Measurements from ENCODE around the gene MMD.
"Not testable (repeated sequence)": the region's sequence is repeated elsewhere in the genome, so short reads cannot be mapped to it uniquely, and the experiment has no call there.

Gene MMD

GRCh38 chr17:55391764-55392467 lies 29.7 kb downstream of the MMD start:
- DNase-seq, result no peak

- DNase-seq, result no peak
Observed at GRCh38 chr17:55391244-55391757, 30.3 kb downstream of the MMD start.

GRCh38 chr17:55390364-55390977 lies 31.2 kb downstream of the MMD start:
- no peak for DNase-seq

GRCh38 chr17:55389715-55390114 lies 31.9 kb downstream of the MMD start:
- DNase-seq, result not testable (repeated sequence)

GRCh38 chr17:55388842-55389241 lies 32.8 kb downstream of the MMD start:
- DNase-seq, result no peak

GRCh38 chr17:55386796-55387332 lies 34.8 kb downstream of the MMD start:
- no peak for DNase-seq

- DNase-seq, result no peak
Observed at GRCh38 chr17:55384643-55385232, 36.9 kb downstream of the MMD start.

GRCh38 chr17:55383771-55384642 lies 37.6 kb downstream of the MMD start:
- DNase-seq, result no peak

GRCh38 chr17:55381017-55381770 lies 40.4 kb downstream of the MMD start:
- no peak for DNase-seq

GRCh38 chr17:55377671-55378275 lies 43.9 kb downstream of the MMD start:
- no peak for DNase-seq

GRCh38 chr17:55368706-55369105 lies 52.9 kb downstream of the MMD start:
- peak in 1 of 5 experiments; percentile 52 for DNase-seq

- no peak for DNase-seq
Observed at GRCh38 chr17:55366020-55366481, 55.6 kb downstream of the MMD start.

GRCh38 chr17:55363033-55363432 lies 58.6 kb downstream of the MMD start:
- DNase-seq, result no peak

GRCh38 chr17:55360971-55361370 lies 60.7 kb downstream of the MMD start:
- DNase-seq, result no peak

GRCh38 chr17:55356434-55357328 lies 65.0 kb downstream of the MMD start:
- DNase-seq, result peak; percentile 13 to 80 (median 46)

- no peak for DNase-seq
Observed at GRCh38 chr17:55354941-55355340, 66.7 kb downstream of the MMD start.

- DNase-seq, result no peak
Observed at GRCh38 chr17:55354010-55354409, 67.6 kb downstream of the MMD start.

- DNase-seq, result no peak
Observed at GRCh38 chr17:55351226-55351625, 70.4 kb downstream of the MMD start.

GRCh38 chr17:55350825-55351205 lies 70.8 kb downstream of the MMD start:
- DNase-seq, result no peak

GRCh38 chr17:55348749-55349354 lies 72.8 kb downstream of the MMD start:
- DNase-seq, result peak in 1 of 5 experiments; percentile 58
